ENCODE measurements around the gene RING1.
"Not testable (repeated sequence)": the region's sequence is repeated elsewhere in the genome, so short reads cannot be mapped to it uniquely, and the experiment has no call there.

RING1 gene

DNA sequence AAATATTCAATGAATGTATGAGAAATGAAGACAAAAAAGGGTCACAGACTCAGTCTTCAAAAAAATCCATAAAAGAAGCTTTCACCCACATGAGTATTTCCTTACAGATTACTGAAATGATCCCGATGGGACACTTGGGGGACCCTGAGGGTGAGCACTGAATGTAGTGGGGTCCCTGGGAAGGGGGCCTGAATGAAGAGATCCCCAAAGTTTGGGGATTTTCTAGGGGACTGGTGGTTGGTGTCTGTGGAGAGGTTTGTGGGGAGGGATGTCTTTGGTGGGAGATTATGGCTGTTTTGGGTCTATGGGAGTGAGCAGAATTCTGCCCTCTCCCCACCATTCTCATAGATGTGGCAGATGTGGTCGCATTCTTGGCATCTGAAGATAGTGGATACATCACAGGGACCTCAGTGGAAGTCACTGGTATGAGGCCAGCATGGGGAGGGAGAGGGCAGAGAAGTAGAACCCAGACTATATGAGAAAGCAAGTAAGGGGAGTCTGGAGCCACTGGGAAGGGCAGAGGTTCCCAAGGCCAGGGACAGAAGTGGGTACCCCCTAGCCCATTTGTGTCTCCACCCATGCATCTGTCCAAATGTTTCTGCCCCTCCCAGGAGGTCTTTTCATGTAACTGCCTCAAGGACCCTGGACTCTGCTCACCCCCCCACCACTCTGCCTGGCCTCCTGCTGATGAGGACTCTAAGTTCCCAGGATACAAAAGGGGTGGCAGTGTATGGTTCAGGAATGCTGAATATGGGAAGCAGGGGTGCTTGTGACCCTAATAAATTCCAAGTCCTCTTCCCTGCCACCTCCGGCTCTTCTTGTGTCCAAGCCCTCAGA lies 2.1 kb upstream of the RING1 start:
- no peak for DNase-seq (ENCODE audit: low read depth)

DNA sequence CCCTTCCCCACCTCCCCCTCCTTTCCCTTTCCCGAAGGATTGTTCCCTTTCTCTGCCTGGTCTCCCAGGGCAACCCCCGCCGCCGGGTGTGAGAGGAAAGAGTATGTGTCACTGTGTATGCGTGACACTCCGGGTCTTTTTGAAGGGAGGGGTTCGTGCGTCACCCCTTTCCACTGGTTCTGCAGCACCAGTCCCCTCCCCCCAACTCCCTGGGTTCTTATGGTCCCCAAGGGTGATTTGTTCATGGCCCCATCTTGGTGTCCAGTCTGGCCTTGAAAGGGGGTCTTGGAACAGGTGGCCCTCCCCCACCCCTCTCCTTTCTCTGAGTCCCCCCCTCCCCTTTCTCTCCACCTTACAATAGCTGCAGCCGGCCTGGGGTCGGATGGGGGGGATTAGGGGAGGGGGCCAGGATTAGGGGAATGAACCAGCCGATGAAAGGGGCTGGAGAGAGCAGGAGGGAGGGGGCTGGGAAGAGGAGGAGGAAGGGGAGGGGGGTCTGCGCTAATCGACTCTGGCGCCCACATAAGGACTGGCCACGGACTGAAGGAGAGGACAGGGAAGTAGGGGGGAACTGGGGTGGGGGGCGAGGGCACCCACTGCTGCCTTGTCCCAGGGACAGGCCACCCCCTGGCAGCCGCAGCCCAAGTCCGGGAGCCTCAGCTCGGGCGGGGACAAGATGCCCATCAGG lies 1.3 kb upstream of the RING1 start:
- no peak for DNase-seq (ENCODE audit: low read depth)

DNA sequence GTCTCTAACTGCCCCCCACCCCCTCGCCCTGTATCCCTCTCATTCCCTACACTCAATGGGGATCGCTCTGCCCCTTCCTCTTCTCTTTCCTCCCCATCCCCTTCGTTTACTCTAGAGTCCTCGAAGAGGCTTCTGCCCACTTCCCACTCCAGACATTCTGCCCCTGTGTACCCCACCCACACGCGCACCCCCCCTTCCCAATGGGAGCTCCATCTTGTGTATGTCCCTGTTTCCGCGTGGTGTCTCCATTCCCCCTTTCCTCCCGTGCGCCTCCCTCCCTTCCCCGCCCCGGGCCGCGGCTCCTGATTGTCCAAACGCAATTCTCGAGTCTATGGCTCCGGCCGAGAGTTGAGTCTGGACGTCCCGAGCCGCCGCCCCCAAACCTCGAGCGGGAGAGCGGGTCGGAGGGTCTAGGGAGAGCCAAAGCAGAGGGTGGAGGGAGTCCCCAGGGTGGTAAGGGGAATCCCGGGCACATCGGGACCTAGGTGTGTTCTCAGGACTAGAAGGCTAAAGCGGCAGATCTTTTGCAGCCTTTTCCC lies 679 bp upstream of the RING1 start:
- no peak for DNase-seq (ENCODE audit: low read depth)

DNA sequence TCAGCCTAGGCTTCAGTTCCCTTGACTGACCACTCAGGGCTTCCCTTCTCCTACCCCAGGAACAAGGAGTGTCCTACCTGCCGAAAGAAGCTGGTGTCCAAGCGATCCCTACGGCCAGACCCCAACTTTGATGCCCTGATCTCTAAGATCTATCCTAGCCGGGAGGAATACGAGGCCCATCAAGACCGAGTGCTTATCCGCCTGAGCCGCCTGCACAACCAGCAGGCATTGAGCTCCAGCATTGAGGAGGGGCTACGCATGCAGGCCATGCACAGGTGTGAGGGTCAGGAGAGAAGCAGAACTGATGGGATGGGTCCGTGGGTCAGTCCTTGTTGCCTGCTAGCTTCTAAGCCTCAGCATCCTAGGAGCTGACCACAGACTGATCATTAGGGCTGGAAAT lies 1.6 kb downstream of the RING1 start:
- DNase-seq (ENCODE audit: low read depth), result no peak

DNA sequence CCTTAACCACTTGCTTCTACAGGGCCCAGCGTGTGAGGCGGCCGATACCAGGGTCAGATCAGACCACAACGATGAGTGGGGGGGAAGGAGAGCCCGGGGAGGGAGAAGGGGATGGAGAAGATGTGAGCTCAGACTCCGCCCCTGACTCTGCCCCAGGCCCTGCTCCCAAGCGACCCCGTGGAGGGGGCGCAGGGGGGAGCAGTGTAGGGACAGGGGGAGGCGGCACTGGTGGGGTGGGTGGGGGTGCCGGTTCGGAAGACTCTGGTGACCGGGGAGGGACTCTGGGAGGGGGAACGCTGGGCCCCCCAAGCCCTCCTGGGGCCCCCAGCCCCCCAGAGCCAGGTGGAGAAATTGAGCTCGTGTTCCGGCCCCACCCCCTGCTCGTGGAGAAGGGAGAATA lies 2.8 kb downstream of the RING1 start:
- DNase-seq (ENCODE audit: low read depth), result no peak

DNA sequence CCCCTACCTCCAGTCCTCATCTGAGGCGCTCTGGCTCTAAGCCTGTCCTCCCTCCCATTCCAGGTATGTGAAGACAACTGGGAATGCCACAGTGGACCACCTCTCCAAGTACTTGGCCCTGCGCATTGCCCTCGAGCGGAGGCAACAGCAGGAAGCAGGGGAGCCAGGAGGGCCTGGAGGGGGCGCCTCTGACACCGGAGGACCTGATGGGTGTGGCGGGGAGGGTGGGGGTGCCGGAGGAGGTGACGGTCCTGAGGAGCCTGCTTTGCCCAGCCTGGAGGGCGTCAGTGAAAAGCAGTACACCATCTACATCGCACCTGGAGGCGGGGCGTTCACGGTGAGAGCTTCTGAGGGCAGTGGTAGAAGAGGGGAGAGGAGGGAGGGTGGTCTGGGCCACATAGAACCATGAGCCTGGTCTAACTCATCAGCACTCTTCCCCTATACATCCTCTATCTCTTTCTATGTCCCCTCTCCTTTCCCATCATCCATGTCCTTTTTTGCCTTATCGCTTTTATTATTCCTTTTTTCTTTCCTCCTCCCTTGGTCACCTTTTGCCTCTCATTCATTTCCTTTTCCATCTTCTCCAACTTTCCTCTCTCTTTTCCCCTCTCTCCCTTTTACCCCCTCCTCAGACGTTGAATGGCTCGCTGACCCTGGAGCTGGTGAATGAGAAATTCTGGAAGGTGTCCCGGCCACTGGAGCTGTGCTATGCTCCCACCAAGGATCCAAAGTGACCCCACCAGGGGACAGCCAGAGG lies 3.5 kb downstream of the RING1 start:
- no peak for DNase-seq (ENCODE audit: low read depth)

DNA sequence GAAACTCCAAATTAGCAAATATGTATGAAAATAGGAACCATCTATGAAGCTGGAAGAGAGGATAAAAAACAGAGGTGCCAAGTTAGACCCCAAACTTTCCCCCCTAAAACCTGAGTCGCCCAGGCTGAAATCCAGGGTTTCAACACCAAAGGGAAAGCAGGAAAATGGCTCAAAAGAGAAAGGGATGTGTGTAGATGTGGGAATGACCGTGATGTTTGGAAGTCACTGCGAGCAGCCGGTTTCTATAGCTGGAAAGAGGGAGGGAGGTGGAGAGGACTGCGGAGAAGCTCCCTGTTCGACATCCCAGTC lies 4.5 kb downstream of the RING1 start:
- DNase-seq (ENCODE audit: low read depth), result no peak

DNA sequence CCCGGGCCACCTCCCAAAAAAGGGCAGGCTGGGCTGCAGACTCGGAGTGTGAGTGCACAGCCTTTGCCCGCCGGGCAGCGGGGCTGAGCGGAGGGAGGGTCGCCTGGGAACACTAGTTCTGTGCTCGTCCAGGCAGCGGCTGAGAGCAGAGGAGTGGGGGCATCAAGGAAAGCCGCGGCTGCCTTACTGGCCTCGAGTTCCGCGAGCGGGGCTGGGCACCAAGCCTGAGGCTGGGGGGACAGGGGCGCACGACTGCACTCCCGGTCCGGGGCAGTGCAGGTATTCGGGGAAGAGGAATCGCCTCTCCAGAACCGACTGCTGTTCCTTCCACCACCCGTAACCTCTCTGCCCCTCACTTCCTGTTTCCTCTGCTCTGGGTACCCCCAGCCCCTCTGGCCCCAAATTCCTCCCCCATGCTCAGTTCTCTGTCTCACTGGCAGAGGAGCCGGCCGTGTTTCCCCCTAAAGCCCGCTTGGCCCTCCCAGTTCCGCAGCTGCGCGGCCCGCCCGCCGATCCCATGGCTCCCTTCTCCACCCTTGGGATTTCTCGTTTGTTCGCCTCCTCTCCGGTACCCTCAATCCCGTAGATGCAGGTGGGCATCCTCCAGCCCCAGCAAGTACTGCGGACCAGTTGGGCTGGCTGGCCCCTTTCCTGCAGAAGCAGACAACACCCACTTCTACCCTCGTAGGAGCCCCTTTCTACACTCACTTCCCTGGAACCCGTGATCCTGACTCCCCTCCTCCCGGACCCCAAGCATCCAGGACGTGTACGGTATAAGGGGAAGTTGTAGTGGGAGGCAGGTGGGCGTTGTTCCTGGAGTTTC lies 5.1 kb downstream of the RING1 start:
- no peak for DNase-seq (ENCODE audit: low read depth)

DNA sequence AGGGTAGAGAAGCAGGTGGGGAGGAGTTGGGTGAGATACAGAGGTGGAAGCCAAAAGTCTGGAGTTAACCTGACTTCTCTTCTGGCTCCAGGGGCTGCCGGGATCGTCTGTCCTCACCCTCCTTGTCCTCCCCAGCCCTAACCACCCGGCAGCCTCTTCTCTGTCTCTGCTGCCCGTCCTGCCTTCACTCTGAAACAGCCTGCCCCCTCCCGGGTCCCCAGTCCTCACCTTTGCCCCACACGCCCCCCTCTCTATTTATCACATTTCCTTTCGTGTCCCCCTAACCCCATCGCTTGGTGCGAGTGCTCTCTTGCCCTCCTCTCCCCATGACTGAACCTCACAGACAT lies 5.7 kb downstream of the RING1 start:
- DNase-seq (ENCODE audit: low read depth), result no peak

DNA sequence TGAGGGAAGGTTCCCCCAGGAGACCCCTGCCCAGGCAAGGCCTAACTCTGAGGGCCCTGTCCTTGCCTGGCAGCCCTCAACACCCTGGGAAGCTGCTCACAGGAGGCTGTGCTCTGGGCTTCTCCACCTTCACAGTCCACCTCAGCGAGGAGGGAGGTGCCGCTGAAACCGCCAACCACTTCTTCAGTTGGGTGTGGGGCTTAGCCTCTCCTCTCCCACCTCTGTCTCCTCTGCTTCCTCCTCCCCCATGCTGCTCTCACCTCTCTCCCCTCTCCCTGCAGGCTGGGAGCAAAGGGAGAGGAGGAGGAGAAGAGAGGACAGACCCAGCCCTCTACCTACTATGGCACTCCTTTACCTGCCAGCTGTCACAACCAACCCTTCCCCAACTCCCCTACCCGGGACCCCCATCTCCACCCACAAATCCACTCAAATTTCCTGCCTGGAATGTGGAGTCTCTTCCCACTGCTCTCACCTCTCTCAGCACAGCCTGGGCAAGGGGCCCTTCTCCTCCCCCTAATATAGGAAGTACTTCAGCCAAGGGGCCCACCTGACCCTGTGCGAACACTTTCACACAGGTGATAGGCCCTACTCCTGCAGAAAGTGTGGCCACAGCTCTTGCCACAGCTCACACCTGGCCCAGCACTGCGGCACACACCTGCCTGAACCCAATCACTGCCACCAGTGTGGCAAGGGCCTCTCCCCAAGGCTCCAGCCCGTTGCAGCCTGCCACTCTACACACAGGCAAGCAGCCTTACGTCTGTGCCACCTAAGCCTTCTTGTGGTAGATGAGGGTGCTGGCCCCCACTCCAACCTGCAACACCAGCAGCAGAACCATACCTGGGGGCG lies 7.2 kb downstream of the RING1 start:
- DNase-seq (ENCODE audit: low read depth), result no peak

DNA sequence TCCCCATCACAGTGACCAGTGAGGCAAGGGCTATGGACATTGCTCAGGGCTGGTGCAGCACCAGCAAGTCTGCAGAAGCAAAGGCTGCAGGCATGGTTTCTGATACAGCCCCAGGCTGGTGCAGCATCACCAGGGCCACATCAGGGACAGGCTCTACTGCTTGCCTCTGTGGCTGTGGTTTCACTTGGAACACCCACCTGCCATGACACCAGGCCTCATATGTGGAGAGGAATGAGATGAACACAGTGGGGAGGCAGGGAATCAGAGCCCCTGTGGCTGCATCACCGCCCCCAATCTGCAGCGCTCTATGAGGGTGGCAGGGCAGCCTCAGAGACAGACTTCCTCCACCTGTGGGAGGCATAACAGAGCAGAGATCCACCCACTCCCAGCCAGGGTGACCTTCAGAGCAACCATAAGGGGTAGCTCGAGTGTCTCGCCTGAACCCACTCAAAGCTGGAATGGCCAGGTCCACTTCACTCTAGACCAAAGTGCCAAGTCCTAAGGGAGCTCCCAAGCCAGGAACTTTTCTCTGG lies 7.9 kb downstream of the RING1 start:
- DNase-seq (ENCODE audit: low read depth), result no peak

DNA sequence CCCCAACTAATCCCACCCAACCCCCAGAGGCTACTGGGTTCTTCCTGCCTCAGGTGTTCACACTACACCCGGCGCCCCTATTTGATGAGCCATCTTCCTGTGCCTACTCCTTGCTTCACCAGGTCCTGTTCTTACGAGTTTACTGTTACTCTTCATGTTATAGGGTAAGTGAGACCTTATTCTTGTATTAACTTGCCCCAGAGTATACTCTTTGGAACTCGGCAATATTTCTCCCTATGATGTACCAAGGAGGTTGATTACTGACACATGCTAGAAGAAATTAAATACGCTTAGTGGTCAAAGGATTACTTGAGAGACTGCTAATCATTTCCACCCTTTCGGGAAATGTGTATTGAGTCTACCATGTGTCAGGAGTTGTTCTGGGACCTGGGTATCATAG lies 8.9 kb downstream of the RING1 start:
- DNase-seq (ENCODE audit: low read depth), result no peak

DNA sequence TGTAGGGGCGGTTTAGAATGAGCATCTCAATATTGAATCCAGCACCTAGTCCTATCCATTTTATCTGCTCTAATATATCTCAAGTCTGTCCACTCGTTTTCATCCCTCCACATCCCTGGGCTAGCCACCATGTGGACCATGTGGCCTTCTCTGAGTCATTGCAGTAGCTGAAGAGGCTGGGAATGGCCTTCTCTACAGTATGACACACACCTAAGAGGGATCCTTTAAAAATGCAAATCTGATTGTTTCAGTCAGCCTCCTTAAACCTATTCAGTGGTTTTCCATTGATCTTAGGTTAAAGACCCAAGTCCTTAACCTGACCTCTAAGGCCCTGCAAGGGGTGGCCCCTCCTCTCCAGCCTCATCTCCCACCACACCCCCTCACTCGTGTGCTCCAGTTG lies 9.4 kb downstream of the RING1 start:
- no peak for DNase-seq (ENCODE audit: low read depth)

DNA sequence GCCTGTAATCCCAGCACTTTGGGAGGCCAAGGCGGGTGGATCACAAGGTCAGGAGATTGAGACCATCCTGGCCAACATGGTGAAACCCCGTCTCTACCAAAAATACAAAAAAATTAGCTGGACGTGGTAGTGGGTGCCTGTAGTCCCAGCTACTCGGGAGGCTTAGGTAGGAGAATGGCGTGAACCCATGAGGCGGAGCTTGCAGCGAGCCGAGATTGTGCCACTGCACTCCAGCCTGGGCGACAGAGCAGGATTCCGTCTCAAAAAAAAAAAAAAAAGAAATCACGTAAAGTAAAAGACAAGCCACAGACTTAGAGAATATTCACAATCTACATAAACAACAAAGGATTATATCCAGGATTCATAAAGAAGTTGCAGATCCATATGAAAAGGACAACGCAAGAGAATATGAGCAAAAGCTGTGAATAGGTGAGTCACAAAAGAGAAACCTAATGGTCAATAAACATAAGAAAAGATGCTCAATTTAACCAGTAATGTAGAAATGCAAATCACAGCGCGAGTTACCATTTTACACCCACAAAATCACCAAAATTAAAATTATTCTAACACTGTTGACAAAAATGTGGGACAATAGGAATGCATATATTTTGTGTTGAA lies 18.3 kb downstream of the RING1 start:
- DNase-seq (ENCODE audit: low read depth), result not testable (repeated sequence)

DNA sequence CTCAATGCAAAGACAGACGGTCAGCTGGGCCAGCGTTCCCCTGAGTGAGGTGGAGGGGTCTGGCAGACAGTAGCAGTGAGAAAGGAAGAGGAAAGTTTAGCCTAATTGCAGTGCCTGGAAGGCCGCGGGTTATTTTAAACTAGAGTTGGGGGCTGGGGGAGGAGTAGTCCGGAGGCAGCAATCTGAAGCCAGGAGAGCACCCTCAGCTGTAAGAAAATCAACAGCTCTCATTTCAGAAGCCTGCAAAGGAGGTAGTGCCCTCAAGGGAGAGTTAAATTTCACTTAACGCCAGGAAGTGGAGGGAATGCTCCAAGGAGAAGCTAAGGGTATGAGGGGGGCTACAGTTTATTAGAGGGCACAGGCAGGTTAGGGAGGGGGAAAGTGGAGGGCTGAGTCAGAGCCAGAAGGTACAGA lies 26.9 kb downstream of the RING1 start:
- no peak for DNase-seq (ENCODE audit: low read depth)

DNA sequence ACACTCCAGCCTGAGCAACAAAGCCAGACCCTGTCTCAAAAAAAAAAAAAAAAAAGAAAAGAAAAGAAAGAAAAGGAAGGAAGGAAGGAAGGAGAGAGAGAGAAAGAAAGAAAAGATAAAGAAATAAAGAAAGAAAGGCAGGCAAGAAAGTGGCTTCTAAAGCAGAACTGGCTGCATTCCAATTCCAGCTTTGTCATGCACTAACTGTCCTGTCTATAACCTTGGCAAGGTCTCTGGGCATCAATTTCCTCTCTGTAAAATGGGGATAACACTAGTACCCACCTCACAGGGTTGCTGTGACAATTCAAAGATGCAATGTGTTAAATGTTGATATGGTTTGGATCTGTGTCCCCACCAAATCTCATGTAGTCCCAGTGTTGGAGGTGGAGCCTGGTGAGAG lies 28.0 kb downstream of the RING1 start:
- DNase-seq (ENCODE audit: low read depth), result no peak

DNA sequence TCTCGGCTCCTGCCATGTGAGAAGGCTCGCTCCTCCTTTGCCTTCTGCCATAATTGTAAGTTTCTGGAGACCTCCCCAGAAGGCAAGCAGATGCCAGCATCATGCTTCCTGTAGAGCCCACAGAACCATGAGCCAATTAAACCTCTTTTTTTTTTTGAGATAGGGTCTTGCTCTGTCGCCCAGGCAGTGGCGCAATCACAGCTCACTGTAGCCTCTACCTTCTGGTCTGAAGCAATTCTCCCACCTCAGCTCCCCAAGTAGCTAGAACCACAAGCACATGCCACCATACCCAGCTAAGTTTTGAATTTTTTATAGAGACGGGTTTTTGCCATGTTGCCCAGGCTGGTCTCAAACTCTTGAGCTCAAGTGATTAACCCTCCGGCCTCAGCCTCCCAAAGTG lies 28.6 kb downstream of the RING1 start:
- no peak for DNase-seq (ENCODE audit: low read depth)

DNA sequence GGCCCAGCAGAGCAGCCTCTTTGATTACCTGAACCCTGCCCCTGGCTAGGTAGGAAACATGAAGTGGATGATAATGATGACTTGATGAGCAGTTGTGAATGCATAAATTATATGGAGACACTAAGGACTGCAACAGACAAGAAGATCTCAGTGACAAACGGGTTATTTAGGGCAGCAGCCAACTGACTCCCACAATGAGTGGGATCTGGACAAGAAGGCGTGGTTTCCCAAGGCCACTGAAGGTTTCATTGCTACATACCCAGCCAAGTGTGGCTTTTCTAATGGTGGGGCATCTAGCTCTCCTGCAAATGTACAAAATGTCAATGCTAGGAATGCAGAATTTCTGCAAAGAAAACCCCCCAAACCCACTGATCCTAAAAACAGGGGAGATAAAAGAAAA lies 29.4 kb downstream of the RING1 start:
- DNase-seq (ENCODE audit: low read depth), result no peak

DNA sequence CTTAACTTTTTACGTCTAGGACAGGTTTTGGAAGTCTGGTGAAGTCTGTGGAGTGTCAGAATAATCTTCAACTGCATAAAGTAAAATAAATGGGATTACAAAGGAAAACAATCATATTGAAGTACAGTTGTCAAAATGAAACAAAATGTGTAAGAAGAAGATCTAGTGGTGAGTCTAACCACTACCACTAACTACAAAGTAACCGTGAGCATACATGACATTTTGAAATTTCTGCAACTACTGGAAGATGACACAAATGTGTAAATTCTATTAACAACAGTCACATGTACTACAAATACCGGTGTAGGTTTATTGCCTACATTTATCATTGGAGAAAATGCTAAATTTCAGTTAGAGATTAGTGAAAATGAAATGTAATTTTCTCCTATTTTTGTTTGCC lies 33.7 kb downstream of the RING1 start:
- DNase-seq (ENCODE audit: low read depth), result no peak

DNA sequence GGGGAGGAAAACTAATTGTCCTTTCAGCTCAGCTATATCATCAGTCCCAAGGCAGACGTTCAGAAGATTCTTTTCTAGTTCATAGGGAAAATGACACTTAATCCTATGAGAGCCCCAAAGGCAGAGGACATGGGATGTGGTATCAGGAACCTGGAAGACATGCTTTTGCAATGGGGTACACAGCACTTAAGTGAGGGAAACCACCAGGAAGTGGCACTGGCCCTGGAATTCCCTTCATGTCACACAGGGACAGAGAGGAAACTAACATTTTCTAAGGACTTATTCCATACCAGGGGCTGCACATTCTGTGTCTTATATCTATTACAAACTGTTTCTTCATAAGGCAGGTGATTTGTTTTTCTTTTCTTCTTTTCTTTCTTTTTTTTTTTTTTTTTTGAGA lies 35.2 kb downstream of the RING1 start:
- no peak for DNase-seq (ENCODE audit: low read depth)

Data from activated T-cell treated with anti-CD3 and anti-CD28 coated beads for 24 hours (primary cell).